Lower leg skin (tissue), 3 donors: ENCODE data around the gene CDH13.

ENCODE experiments used
- CTCF ChIP-seq, 3 donors: fragments of 450-650 bp; IDR thresholded peaks; one replicate each; pipeline ENCODE4 v1.5.1; 2016; ENCODE audit warnings: antibody characterized with exemption in 3 of 3, mild to moderate bottlenecking in 3 of 3, moderate library complexity in 2 of 3
- POLR2A ChIP-seq, 2 donors: fragments of 450-650 bp; IDR thresholded peaks; one replicate each; pipeline ENCODE4 v1.6.1; 2016 to 2017; ENCODE audit warnings: antibody characterized with exemption in 2 of 2, mild to moderate bottlenecking in 1 of 2, moderate library complexity in 1 of 2

GRCh38 chr16:83354015-83354414 is 727.2 kb downstream of the CDH13 start:
- TF ChIP-seq CTCF (IDR thresholded peaks at IDR 0.05) = no peak
- TF ChIP-seq POLR2A (IDR thresholded peaks at IDR 0.05) = no peak
